H54 (cell line): ENCODE results near the gene CACNA2D2.

Source experiments
- DNase-seq: peaks from one replicate; pipeline ENCODE4 v3.0.0; 2011; ENCODE audit warnings: low spot score, mixed read lengths; ENCODE audit not compliant: insufficient read length
- FAIRE-seq: peaks from 3 replicates; lab custom pipeline; 2011; peaks lifted over from hg19 to GRCh38; lab: Jason Lieb, UNC
- POLR2A ChIP-seq: IDR thresholded peaks from 2 replicates; pipeline ENCODE4 v1.6.1; 2011; ENCODE audit warnings: low read depth, mild to moderate bottlenecking, low read length

The CACNA2D2 gene

DNA sequence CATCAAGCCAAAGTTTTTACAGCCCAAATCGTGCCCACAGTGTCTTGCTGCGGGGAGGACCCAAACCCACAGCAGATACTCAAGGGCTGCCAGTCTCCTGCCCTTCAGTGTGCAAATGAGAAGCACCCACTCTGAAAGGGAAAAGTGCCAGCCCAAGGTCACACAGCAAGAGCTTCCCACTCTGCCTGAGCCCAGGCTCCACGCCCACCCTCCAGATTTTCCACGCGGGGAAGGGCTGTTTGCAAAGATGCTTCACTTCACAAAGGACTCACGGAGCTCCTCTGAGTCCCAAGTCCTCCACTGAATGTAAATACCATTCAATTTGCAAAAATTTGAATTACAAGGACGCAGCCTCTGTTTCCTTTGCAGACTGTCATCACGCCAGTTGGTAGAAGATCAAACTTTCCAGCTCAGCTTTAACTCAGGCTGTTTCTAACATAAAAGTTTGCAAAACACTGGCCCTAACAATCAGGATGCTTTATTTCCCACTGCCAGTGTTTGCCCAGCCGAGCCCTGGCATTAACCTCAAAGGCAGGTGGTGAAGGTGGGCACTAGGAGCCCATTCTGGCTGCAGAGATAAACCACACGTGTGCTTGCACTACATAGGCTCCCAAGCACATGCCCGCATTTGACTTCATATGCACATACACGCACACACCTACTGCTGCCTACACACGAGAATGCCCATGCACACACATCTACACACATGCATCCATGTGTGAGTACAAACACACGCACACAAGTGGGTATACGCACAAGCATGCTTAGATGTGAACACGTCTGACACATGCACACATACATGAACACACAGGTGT lies 7.6 kb downstream of the CACNA2D2 start:
- DNase-seq, result no peak

DNA sequence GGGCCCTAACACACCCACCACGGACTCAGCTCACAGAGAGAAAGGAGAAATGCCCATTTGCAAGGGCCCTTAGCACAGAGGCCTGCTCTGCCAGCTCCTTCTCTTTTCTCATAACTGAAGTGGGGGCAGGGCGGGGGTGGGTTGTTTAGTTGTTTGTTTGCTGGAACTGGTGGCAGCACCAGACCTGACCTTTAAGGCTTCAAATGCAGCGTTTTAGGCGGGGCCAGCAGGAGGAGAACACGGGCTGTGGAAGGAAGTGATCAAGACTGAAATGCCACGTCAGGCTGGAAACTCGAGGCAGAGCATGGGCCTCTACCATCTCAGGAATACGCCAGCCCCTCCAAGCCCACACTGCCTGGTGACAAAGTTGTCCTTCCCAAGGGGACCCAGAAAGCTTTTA lies 9.3 kb downstream of the CACNA2D2 start:
- TF ChIP-seq POLR2A, result no peak

More for the DNA sequence above, 7.6 kb downstream of the CACNA2D2 start:
- TF ChIP-seq POLR2A, result no peak
- FAIRE-seq, result no peak

DNA sequence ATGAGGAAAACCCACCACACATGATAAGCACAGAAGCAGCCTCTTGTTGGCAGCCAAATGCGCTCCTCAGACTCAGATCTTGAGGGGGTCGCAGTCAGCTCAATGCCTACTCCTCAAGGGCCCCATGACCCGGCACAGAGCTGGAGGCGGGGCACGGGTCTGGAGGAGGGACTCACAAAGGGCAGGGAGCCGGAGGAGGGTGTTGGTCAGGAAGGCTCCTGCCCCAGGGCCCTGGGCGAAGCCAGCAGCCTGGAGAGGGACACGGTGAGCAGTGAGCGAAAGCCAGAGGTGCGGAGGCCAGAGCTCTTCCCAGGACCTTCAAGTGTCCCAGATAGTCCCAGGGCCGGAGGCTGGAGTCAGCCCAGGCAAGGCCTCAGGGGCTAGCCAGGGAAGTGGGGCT lies 9.8 kb downstream of the CACNA2D2 start:
- no peak for DNase-seq
- FAIRE-seq, result no peak
- no peak for TF ChIP-seq POLR2A

More for the DNA sequence above, 9.3 kb downstream of the CACNA2D2 start:
- DNase-seq (no peak), FAIRE-seq (no peak)

DNA sequence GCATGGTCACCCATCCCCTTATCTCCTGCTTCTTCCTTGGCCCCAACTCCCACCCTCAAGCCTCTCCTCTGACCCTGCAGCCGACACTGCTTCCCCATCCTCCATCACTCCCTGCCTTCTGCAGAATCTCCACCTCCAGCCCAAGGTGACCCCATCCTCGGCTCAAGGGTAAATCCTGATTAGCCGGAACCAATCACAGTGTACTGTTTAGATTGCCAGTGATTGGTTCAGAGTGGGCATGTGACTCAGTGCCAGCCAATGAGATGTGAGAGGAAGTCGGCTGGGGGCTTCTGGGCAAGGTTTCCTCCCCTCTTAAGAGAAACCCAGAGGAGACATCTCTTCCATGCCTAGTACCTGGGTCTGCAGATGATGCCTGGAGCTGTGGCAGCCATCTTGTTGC lies 10.3 kb downstream of the CACNA2D2 start:
- FAIRE-seq, result no peak
- DNase-seq, result no peak
- no peak for TF ChIP-seq POLR2A

DNA sequence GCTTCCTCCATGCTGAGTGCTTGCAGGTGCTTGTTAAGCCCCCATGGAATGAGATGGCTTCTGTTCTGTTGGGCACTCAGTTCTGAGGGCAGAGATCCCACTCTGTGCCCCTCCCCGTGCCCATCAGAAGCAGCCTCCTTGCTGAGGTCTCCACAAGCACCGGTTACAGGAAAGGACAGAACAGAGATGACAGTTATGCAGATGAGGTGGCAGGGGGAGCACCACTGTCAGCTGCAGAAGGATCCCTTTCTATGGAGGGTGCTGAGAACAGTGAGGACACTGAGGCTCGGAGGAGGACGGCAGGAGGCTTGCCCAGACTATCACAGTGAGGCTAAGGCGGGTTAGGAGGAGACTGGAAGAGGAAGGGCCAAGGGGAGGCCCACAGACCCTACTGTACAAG lies 12.4 kb downstream of the CACNA2D2 start:
- no peak for DNase-seq
- no peak for TF ChIP-seq POLR2A
- no peak for FAIRE-seq

DNA sequence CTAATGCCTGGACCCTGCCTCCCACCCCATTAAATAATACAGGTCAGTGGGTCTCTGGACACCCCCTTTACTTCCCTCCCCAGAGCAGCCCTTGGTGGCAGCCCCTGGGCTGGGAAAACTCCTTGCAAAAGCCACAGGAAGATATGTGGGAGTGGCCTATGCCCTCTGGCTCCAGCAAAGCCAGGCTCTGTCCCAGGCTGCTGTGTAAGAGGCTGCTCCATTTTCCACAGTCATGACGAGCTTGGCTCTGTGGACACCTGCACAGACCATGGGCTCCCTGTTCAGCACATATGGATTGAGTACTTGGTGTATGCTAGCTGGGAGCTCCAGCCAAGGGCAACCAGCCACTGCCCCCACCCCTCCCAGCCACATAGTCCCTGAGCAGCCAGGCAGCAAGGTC lies 13.0 kb downstream of the CACNA2D2 start:
- DNase-seq, result no peak
- TF ChIP-seq POLR2A, result no peak
- FAIRE-seq, result no peak

DNA sequence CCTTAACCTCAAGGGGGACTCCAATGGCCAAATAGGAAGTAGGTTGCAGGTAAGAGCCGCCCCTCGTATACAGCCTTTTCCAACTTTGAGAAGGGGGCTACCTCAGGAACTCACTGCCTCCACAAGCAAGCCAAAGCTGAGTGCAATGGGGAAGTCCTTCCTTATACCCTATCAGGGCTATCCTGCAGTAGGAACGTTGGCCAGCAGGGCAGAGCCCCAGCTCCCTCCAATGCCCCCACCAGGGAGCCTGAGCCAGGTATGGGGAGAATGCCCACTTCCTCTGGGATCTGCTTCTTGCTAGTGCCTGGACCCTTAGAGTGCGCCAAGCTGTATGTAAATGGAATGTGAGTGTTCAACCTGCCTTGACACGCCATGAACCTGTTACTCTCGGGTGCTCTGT lies 16.3 kb downstream of the CACNA2D2 start:
- DNase-seq (no peak), FAIRE-seq (no peak)
- no peak for TF ChIP-seq POLR2A

DNA sequence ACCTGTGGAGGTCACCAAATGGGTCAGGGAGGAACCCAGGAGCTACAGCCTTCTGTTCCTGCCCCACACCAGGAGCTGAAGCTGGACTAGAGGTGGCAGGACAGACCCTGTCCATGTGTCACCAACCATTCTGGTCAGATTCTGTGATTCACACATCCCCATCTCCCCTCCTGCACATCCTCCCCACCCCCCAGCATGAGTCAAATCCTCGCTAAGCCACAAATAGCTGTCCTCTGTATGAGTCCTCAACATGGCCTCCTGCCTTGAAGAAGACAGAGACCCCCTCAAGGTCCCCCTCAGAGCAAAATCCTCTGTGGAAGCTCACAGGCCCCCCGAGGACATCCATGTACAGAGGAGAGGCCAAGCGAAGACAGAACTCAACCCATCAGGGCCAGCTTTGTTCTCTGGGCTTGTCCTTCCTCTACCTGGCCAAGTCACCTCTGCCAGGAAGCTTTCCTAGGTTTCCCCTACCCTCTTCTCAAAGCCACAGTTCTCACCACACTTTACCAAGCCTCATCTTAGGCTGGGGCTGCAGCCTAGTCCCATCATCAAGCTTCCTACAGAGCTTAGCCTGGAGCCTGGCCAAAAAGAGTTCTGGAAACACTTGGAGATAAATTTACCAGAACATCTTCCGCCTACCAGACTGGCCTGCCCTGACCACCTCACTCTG lies 17.1 kb downstream of the CACNA2D2 start:
- DNase-seq (no peak), FAIRE-seq (no peak)
- no peak for TF ChIP-seq POLR2A

DNA sequence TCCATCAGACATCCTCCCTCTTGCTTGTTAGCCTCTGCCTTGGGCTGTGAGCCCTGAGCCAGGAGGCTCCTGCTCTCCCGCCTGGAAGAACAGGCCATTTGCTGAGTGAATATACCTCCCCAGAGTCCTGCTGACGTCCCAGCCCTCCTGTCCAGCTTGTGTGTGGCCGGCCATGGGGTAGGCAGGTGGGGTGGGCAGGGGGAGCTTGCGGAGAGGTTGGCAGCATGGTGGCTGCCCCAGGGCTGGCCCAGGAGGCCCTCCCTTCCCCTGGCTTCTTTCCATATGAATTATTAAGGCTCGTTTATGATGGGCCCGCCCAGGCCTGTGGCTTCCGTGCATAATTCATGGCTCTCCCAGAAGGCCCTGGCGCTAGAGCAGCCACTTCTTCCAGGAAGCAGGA lies 18.7 kb downstream of the CACNA2D2 start:
- FAIRE-seq (no peak), DNase-seq (no peak)
- no peak for TF ChIP-seq POLR2A

DNA sequence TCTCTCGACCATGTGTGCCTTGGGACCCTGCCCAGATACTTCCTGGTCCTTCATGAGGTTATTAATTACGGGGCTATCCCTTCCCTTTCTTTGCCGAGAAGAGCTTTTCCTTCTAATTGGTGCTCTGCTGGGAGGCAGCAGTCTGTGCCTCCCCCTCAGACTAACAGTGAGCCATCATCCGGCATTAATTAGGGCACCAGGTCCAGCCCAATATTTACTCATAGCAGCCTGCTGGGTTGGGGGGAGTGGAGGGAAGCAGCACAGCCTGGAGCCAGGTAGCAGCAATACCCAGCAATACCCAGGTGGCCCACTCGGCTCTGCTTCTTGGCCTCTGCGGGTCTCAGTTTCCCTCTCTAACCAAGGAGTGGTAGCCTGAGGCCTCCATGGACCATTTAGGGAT lies 20.1 kb downstream of the CACNA2D2 start:
- DNase-seq (no peak), FAIRE-seq (no peak)
- TF ChIP-seq POLR2A, result no peak

DNA sequence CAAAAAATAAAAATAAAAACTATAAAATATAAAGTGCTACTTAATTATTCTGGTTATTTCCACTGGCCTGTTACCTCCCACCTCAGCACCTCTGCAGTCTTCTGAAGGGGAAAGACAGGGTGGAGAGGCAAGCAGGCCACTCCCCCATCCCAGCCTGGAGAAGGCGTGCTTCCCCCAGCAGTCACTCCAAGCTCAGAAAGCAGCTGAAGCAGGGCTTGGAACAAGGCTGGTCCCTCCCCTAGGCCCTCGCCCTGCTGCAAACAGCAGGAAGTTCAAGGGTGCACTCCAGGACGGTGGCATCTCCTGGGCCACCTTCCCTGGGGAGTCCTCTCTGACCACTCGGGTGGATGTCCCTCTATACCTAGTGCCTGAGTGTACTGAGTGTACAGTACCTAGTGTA lies 21.4 kb downstream of the CACNA2D2 start:
- DNase-seq (no peak), FAIRE-seq (no peak)
- no peak for TF ChIP-seq POLR2A

DNA sequence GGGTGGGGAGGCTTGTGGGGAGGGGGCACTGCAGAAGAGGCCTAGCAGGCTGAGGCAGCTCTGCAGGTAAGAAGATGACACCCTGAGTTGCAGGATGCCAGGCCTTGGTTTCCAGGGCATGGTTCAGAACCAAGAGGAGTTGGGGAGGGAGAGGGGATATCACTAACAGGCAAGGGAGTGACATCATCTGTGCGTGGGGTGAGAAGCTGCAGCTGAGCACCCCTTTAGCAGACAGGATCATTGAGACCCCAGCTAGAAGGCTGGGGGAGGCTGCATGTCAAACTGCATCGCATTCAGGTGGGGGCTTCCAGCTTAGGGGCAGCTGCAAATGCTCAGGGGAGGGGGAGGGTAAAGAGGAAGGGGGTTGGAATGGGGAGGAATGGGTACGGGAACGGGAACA lies 23.0 kb downstream of the CACNA2D2 start:
- no peak for TF ChIP-seq POLR2A
- no peak for DNase-seq
- FAIRE-seq, result no peak

DNA sequence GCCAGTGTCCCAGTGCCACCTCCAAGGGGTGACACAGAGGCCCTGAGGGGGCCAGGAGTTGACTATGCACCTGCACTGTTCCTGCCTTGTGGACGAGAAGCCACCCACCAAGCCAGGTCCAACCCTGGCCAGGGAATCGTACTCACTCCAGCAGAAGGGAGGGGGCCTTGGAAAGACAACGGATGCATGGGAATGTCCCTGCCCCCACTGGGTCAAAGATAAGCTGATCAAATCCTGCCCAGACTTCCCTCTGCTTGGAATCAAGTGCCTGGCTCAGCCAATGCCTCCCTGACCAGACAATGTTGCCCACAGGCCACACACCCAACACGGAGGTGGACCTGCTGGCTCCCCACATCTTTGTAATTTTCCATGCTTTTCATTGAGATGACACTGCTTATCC lies 23.9 kb downstream of the CACNA2D2 start:
- TF ChIP-seq POLR2A, result no peak
- no peak for DNase-seq
- no peak for FAIRE-seq

DNA sequence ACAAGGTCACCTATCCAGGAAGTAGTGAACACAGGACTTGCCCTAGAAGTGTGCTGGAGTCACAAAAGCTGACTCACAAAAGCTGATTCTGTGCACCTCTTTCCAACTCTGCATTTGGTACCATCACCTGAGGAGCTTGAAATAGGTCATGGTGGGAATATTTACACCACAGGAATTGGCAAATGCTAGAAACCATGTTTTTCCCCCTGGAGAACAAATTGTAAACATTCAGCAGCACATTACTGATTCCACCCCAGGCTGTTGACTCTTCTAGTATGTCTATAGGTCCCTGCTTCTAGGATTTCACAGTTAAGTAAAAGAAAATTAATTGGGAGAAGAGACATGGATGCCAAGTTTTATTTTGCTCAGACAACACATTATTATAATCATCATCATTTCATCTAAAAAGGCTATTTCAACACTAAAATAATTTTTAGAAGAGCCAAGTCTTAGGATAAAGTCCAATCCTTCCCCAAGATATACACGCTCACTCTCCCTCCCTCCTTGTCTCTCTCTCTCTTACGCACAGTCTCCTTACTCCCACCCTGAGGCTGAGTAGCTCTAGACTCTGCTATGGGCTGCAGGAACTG lies 24.7 kb downstream of the CACNA2D2 start:
- no peak for TF ChIP-seq POLR2A
- no peak for FAIRE-seq
- DNase-seq, result no peak
